Measurements from ENCODE around the gene ZNF341.

Gene ZNF341

GRCh38 chr20:33711446-33711738 is 20.4 kb upstream of the ZNF341 start:
- Histone ChIP-seq H3K4me3 (no peak overlapping the region), H3K27ac (no peak overlapping the region)
- DNase-seq (ENCODE audit: low spot score), result no peak
- TF ChIP-seq CTCF (IDR thresholded peaks at IDR 0.05), result no peak

GRCh38 chr20:33713865-33714367 is 17.9 kb upstream of the ZNF341 start:
- TF ChIP-seq CTCF (IDR thresholded peaks at IDR 0.05), result no peak

GRCh38 chr20:33716498-33716897 is 15.3 kb upstream of the ZNF341 start:
- H3K4me3 ChIP-seq, result no peak overlapping the region
- no peak overlapping the region for H3K27ac ChIP-seq
- TF ChIP-seq CTCF (IDR thresholded peaks at IDR 0.05), result no peak
- no peak for DNase-seq (ENCODE audit: low spot score)

More at GRCh38 chr20:33713865-33714367, 17.9 kb upstream of the ZNF341 start:
- no peak for DNase-seq (ENCODE audit: low spot score)
- H3K4me3 ChIP-seq, result no peak overlapping the region
- H3K27ac ChIP-seq, result no peak overlapping the region

DNA sequence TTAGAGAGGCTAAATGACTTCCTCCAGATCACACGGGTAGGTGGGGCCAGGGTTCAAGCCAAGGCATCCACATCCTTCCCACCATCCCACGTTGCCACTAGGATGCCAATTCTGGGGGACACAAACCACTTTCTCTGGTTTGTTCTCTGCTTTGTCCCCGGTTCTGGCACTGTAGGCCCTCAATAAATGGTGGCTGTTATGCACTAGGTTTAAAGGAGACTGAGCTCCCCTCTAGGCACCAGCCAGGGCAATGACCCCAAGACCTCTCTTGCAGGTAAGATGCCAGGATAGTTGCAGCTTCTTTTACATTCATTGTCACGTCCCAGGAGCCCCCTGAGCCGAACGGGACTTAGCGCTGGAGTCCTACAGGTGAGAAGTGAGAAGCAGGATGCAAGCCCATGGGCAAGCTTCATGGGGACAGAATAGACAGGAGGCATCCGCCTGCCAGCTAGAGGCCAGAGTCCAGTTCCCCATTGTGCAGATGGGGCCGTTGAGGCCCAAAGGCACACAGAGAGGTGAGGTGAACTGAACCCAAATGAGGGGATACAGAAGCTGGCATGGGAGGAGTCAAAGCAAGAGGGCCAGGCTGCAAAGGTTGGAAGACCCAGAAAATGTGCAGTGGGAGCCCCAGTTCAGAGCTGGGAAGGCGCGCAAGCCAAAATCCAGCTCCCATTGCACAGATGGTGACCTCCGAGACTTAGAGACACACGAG is 12.4 kb upstream of the ZNF341 start:
- DNase-seq (ENCODE audit: low spot score), result no peak
- H3K4me3 ChIP-seq, result peak overlapping the region; percentile 93
- TF ChIP-seq CTCF (IDR thresholded peaks at IDR 0.05), result no peak
- peak overlapping the region; percentile 39 to 83 for H3K27ac ChIP-seq

- peak within 1 kb of the TSS; percentile 93 for H3K4me3 ChIP-seq
- DNase-seq (ENCODE audit: low spot score), result peak; percentile 97
- peak within 1 kb of the TSS; percentile 39 to 83 for H3K27ac ChIP-seq
- no peak for TF ChIP-seq CTCF (IDR thresholded peaks at IDR 0.05)
Observed at GRCh38 chr20:33719989-33720709, 11.6 kb upstream of the ZNF341 start, which contains the start of gene PXMP4. PXMP4 (minus strand) TSS chr20:33720310; CDS start chr20:33720207, 103 bp downstream.

DNA sequence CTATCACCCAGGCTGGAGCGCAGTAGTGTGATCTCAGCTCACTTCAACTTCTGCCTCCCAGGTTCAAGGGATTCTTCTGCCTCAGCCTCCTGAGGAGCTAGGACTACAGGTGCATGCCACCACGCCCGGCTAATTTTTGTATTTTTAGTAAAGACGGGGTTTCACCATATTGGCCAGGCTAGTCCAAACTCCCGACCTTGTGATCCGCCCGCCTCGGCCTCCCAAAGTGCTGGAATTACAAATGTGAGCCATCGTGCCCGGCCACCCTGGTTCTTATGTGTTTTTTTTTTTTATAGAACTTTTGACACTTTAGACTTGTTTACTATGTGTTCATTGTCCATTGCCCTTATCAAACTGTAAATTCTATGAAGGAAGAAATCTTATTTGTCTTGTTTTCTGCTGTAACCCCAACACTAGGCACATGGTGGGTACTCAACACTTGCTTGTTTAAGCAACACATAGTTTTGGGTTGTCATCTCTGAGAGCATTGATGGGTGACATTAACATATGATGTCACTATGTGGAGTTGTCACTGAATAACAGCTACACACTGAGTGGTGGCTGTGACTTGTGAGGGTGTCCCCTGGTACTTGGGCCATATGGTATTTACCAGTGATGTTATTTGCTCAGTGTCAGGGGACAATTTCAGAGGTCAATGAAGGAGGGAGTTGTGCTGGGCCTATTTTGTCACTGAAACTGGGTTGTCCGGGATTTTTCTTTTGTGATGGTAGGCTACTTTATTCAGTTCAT is 10.2 kb upstream of the ZNF341 start:
- DNase-seq (ENCODE audit: low spot score), result no peak
- no peak overlapping the region for H3K4me3 ChIP-seq
- H3K27ac ChIP-seq, result no peak overlapping the region
- TF ChIP-seq CTCF (IDR thresholded peaks at IDR 0.05), result no peak

Data from coronary artery (tissue), 2 donors.